Femur (tissue), 1 donor: ENCODE measurements around the gene CHRNG.

Experiments
- DNase-seq: peaks from one replicate; pipeline ENCODE4 v3.0.0-alpha.2; 2017

The CHRNG gene

GRCh38 chr2:232506709-232507108 is 32.8 kb upstream of the CHRNG start:
- DNase-seq, result no peak

- no peak for DNase-seq
Observed at GRCh38 chr2:232508251-232508650, 31.2 kb upstream of the CHRNG start.

- no peak for DNase-seq
Observed at GRCh38 chr2:232511336-232511890, 28.1 kb upstream of the CHRNG start.

GRCh38 chr2:232512602-232513001 is 26.9 kb upstream of the CHRNG start:
- DNase-seq, result no peak

GRCh38 chr2:232513353-232513752 is 26.1 kb upstream of the CHRNG start:
- no peak for DNase-seq

GRCh38 chr2:232515639-232516038 is 23.9 kb upstream of the CHRNG start:
- no peak for DNase-seq

- DNase-seq, result no peak
Observed at GRCh38 chr2:232516551-232516950, 22.9 kb upstream of the CHRNG start.

GRCh38 chr2:232518844-232519243 is 20.6 kb upstream of the CHRNG start:
- DNase-seq, result no peak

- no peak for DNase-seq
Observed at GRCh38 chr2:232519581-232520438, 19.7 kb upstream of the CHRNG start, which contains the start of gene PRSS56. Gene PRSS56 (plus strand): TSS chr2:232520388. CDS start chr2:232520599, 211 bp downstream.

GRCh38 chr2:232520489-232520888 is 19.0 kb upstream of the CHRNG start:
- DNase-seq, result no peak

GRCh38 chr2:232521098-232521497 is 18.4 kb upstream of the CHRNG start:
- no peak for DNase-seq

- no peak for DNase-seq
Observed at GRCh38 chr2:232521959-232522622, 17.4 kb upstream of the CHRNG start.

- no peak for DNase-seq
Observed at GRCh38 chr2:232522623-232523401, 16.7 kb upstream of the CHRNG start.

- no peak for DNase-seq
Observed at GRCh38 chr2:232523402-232523681, 16.1 kb upstream of the CHRNG start.

GRCh38 chr2:232523682-232524597 is 15.6 kb upstream of the CHRNG start:
- peak; percentile 58 for DNase-seq

GRCh38 chr2:232524771-232525170 is 14.7 kb upstream of the CHRNG start:
- DNase-seq, result no peak

GRCh38 chr2:232525199-232525598 is 14.3 kb upstream of the CHRNG start:
- DNase-seq, result no peak

- DNase-seq, result peak; percentile 88
Observed at GRCh38 chr2:232525791-232526371, 13.6 kb upstream of the CHRNG start, which contains the start of gene CHRND. Gene CHRND (plus strand): TSS chr2:232526160. CDS start chr2:232526216, 56 bp downstream.

- no peak for DNase-seq
Observed at GRCh38 chr2:232526372-232526941, 13.0 kb upstream of the CHRNG start.

- no peak for DNase-seq
Observed at GRCh38 chr2:232527905-232528470, 11.5 kb upstream of the CHRNG start.
